GM19328 (cell line): Measurements from ENCODE around the gene HS1BP3.

ENCODE experiments used
- ATAC-seq: cut with Tn5 transposase; IDR thresholded peaks from one replicate; pipeline ENCODE4 v1.9.1; 2021; ENCODE audit warnings: mild to moderate bottlenecking, moderate library complexity; ENCODE audit not compliant: unreplicated experiment

The HS1BP3 gene

DNA sequence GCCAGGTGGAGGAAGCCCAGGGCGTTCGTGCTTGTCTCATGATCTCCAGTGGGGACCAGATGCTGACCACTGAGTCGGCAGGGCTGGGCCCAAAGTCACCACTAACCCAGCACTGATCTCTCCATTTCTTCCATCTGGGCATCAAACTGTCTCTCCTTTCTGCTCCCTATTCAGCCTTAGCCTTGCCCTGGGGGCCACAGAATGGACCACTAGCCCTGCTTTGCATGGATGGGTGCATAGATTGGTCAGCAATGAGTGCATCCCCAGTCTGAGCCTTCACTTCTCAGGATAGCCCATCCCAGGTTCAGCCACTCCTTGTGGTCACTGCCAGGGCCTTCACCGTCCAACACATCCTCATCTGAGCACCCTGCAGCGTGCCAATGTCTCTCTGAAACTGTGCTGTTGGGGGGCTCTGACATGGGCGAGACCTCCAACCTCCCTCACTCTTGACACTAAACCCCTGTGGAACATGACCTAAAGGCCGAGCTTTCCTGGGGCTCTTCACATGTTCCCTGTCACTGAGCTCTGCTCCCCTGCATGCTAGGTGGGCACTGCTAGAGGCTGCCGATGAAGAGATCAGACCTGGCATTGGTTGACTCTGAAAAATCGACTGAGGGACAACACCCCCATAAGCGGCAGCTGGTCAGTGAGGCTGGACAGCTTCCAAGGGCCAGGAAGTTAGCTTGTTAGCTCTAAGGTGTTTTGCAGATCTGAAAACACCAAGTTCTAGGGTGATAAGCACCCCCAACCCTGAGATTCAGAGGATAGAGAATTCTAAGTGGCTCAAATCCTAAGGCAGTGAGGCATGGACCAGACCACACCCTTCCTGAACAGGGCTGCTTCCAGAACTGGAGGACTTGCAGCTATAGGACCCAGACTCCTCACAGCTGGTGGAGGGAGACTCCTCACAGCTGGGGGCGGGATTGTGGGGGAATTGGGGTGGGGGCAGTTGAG is 61.7 kb downstream of the HS1BP3 start:
- ATAC-seq = no peak

DNA sequence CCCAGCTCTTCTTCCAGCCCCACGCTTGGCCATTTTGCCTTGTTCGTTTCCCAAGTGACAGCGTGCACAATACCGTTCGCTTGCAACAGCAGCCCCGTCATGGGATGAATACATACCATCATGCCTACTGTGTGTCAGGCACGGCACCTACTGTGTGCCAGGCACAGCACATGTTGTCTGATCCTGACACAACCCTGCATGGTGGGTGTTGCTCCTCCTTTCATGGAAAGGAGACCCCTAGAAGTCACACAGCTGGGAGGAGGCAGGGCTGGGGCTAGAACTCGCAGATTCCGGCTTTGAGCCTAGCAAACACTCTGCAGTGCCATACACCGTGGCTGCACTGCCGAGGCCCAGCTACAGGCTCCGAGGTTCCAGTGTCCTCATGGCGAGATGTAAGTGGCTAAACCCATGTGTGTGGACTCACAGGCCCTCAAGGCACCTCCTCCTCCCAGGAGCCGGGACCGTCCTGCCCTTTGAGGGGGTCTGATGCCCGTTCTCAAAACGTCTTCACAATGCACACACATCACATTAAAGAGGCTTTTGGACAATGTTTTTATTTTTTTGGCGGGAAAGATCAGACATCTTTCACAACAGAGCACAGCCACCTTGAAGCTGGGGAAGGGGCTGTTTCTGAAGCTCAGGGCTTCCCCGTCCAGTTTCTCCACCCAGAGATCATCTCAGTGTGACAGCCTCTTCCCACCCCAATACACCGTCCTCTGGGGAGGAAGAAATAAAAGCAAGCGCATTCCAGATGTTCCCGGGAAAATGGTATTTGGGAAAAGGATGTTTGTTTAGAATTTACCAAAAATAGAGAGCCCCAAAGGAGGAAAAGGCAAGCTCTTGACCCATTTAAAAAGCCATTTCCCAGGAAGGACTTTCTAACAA is 64.9 kb downstream of the HS1BP3 start:
- no peak for ATAC-seq

DNA sequence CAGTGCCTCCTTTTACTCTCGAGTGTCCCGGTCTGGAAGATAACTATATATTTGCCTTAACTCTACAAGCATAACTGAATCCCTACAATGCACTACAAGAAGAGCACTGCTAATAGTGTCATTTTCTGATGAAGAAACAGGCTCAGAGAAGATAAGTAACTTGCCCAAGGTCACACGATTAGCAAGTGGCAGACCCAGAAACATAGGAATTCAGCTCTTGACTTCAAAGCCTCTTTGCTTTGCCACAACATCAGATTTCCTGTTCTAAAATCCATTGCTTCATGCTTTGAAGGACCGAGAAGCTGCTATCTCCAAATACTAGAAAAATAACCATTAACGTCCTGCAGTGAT is 65.6 kb downstream of the HS1BP3 start:
- ATAC-seq = no peak

DNA sequence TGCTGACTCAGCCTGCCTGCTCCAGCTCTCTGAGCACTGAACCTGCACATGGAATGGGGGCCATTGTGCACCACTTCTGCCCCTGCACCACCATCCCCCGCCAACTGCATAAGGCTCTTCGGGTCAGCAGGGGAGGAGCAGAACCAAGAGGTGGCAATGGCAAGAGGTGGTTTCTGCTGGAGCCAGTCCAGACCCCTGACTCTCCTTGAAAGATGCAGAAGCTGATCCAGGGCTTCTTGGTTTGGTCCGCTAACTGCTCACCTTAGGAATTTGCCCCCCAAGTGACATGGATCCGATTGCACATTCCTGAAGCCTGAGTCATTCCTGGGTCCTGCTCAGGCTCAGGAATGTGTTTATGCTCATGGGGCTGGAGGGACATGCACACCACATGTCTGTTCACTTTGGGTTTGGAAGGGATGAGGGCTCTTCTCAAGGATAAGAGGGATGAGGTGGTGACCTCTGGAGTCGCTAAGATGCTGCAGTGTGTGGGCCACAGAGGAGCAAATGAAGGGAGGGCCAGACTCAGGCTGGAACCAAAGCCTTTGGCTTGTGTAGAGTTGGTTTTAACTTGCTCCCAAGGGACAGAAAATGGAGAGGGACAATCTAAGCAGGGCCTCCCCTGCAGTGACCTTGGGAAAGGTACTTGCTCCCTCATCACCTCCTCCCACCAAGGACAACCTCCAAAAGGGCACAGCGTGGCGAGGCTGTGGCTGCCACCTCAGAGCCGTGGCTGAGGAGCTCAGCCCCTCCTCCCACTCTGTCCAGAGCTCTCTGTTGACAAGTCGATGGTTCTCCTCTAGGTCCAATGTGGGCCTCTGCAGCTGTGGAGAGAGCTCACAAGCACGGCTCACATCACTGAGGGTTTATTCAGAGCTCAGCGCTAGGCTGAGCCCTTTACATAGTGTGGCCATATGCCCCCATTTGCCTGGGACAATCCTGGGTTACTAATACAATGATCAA is 66.2 kb downstream of the HS1BP3 start:
- ATAC-seq = no peak

DNA sequence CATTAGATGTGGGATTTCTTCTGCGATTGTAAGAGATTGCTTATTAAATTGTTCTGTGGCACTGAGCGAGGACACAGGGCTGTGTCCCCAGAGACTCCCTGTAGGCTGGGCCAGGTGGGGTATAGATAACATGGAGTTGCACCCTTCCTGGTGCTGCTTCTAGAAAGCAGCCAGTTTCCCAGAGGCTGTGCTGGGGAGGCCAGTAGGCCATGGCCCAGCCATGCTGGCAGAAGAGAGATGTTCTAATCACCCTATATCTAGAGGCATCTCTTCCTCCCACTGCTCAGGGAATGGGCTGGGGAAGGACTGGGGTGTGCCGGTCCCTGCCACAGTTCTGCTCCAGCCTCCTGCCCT is 66.9 kb downstream of the HS1BP3 start:
- no peak for ATAC-seq

DNA sequence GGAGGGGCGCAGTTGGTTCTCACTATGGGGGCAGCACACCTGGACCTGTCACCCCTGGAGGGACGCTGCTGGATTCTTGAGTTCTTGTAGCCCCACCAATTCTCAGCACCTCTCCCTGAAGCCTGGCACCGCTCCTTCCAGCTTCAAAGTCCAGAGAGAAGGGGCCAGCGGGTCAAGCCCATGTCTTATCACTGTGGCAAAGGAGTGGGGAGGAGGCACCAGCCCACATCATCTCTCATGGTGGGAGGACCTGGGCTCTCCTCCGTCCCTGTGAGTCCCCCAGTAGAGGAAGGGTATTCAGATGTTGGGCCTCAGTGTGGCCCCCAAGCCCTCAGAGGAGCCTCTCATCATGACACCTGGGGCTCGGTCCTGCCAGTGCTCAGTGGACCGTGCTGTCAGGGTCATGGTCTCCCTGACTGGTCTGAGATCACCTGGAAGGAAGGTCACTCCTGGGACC is 67.4 kb downstream of the HS1BP3 start:
- no peak for ATAC-seq

DNA sequence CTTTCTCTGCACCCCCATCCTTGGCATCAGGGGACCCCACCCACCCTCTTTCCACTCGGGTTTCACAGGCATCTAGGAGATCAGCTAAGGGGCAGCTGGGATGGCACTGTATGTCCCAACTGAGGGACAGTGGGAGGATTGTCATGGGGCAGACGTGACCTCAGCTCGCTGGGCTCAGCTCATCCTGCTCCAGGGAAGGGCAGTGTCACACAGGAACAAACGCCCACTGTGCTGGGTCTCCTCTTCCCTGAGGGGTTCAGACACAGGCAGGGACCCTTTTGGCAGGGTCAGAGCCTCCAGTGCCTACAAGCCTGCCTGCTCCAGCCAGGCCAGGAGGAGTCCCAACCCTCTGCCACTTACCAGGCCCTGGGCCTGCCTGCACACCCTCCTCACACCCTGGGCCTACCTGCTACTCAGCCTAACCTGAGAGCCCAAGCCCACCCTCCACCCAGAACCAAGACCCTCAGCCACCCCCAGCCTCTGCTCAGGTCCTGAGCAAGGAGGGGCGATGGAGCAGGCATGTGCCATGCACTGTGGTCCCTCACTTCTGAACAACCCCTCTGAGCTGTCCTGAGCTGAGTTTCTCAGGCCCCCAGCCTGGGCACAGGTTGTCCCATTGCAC is 68.2 kb downstream of the HS1BP3 start:
- no peak for ATAC-seq

DNA sequence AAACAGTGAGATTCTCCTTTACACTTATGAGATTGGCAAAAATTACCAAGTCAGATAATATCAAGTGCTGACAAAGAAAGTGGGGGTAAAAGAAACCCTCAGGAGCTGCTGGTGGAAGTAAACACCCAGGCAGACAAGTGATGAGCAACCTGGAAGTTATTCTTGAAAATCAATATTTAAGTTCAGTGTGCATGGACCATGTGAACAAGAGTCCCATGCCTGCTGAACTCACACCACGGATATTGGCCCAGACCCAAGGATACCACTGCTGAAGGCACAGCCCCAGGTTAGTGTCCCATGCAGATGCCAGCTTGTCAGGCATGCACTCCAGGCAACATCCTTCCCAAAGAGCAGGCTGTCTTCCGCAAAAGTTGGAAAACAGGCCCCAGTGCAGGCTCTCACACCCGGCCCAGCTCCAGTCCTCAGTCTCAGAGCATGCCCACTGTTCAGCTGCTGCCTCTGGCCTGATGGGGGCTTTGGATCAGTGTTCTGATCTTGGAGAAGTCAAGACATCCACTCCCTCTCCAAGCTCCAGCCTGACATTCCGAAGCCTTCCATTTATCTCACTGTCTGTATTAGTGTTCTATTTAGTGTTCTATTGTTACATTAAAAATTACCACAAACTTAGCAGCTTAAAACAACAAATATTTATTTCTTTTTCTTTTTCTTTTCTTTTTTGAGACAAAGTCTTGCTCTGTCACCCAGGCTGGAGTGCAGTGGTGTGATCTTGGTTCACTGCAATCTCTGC is 70.0 kb downstream of the HS1BP3 start:
- ATAC-seq = no peak

DNA sequence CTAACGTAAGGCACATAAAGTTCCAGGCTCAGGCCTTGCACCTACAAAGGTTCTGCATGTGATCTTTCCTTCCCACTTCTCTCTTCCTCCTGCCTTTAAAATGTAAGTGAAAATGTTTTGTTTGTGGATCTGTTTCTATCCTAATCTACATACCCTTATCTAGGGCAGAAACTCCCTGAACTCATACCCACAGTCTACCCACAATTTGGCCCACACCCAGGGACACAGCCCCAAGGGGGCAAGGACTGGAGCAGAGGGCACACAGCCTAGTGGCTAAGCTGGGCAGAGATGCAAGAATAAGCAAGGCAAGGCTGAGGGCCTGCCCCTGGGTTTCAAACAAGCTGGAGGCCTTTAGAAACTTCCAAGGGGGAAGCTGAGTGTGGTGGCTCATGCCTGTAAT is 71.0 kb downstream of the HS1BP3 start:
- no peak for ATAC-seq

DNA sequence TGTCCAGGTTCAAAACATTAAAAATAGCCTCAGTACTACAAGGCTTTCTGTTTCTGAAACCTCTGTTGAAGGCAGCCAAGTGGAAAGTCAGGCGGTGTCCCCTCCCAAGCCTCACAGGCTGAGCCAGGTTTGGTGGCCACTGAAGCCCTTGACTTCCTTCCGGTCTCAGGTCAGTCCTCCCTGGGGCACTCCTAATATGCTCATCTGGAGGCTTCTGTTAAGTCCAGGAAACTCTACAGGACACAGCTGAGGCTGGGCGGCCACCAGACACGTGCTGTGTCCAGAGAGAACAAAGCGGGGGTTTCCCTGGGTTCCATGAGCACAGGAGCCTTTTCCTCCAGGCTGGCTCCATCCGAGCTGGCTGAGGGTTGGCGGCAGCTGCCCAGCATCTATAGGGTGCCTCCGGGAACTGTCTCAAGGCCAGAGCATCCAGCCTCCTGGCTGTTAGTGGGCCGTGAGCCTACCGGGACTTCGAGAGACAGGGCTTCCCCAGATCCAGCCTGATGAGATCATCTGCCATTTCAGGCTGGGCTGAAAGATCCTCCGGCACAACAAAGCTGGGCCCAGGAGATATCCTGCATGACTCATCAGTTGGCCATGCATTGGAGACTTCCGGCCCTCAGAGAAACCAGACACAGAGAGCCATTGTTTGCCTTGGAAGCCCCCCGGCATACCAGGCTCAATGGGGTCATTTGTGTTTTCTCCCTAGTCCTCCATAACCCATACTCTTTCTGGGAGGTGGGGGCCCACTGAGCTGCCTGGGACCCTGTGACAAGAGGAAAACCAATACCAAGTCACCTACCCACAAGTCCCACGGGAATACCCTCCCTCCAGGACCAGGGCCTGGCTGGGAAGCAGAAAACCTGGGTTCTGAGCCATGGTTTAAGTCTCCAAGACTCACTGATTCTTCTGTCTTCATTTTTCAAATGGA is 71.7 kb downstream of the HS1BP3 start:
- ATAC-seq = peak; percentile 44

DNA sequence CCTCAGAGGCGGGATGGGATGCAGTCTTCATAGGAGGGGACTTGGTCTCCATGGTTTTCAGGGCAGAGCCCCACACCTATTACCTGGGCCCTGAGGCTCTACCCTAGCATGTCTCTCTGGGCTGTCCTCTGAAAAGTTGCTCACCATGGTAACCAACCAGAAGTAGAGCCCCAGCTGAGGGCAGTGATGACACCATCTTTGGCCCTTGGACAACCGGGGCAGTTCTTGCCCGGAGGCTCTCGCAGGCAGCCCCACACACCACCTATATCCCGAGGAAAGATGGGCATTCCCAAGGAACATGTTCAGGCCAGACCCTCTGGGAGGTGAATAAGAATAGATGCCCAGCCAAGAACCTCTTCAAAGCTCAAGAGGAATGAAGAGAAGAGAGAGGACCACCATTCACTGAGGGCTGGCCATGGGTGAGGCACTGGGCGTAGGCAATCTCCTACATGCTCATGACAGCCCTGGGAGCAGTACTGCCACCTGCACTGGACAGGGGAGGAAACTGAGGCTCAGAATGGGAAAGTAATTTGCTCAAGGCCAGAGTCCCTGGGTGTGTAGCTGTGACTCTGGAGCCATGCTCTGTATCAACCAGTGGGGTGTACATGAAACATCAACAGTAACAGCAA is 72.5 kb downstream of the HS1BP3 start:
- no peak for ATAC-seq

DNA sequence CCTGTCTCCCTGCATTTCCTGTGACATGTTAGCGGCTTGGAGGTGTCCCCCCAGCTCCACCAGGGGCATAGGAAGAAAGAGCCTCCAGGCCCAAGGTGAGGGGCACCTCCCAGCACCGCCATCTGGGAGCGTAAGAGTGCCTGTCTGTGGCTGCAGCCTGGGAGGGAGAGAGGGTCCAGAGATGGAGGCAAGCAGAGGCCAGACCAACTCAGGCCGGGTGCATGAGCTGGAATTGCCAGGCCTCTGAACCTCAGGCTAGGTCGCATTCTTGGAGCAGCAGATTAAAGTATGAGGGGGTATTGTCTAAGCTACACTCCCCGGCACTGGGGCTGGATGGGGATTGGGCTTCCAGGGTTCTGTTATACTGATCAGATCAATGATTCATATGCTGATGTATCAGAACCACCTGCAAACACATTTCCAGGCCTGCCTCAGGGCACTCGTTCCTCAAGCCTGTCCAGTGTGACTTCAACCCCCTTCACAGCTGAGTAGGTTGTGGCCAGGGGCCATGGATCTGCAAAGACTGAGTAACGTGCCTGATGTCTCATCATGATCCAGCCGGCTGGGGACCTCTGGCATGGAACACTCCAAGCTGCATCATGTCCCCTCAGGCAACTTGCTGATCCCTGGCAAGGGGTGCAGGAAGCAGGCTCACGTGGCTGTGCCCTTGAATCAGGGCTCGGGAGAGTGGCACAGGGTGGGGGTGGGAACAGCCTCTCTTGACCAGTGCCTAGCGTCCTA is 73.2 kb downstream of the HS1BP3 start:
- no peak for ATAC-seq

DNA sequence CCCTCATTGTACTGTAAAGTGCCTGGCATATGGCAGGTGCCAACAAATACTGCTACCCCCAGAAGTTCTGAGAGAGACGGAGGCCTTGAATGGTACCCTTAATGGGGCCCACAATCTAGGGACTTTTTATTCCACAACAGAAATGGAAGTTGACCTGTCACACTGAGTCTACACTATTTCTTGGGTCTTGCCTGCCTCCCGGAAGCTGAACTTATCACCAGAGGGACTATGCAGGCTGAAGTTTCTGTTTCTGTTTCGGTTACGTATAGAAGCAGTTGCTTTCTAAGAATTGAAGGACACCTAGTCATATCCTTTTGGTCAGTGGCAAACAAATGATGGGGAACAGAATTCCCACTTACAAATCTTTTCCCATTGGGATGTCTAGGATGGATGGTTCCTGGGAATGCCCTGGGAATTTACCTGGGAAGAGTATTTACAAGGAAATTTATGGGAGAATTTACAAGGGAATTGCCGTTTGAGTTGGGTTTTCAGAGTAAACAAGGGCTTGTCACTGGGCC is 74.2 kb downstream of the HS1BP3 start:
- peak; percentile 71 for ATAC-seq

DNA sequence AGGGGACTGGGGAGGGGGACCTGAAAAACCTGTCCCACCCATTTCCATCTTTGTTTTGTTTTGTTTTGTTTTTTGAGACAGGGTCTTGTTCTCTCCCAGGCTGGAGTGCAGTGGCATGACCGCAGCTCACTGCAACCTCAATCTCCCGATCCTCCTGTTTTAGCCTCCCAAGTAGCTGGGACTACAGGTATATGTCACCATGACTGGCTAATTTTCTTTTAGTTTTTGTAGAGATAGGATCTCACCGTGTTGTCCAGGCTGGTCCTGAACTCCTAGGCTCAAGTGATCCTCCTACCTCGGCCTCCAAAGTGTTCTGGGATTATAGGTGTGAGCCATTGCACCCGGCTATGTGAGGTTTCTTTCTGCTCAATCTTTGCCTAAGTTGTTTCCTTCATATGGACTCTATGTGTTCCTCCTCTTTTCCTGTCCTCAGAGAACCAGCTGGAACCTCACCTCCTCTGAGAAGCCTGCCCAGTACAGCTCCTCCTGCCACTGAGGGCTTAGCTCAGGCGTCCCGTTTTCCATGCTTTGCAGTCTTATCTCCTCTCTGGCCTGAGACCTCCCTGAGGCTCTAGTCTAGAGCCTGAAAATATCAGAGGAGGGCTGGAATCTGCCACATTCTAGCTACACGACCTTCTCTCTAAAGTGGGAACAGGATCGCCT is 74.8 kb downstream of the HS1BP3 start:
- no peak for ATAC-seq

DNA sequence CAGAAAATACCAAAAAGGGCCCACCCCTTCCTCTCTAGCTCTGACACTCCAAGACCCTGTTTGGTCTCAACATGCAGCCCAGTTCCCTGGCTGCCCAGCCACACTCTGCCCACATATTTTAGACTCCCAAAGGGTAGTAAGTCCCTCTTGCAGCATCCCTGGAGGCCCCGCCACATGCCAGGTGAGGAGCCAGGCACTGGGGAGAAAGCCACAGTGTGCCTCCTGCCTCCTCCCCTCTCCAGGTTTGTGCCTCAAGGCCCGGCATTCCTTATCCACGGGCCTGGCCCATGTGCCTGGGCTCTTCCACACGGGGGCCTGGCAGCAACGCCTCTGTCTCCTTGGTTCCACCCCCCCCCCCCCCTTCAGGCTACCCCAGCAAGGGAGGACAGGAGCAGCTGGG is 75.5 kb downstream of the HS1BP3 start:
- no peak for ATAC-seq

DNA sequence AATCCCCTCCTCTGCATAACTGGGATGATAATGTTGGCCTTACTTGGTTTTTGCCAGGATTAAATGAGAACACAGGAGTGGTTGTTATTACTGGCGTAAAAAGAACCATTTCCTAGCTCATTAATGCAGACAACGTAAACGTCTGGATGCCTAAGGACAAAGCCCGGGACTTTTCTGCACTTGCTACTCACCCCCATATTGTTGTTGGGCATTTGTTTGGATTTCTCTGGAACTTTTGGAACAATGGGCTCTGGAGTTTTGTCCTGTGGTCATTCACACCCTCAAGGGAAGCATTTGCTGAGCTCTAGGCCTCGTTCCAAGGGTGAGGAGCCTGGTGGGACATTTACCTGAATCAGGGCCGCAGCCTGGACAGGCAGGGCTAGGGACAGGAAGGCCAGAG is 76.0 kb downstream of the HS1BP3 start:
- ATAC-seq = no peak
